GM21723 (cell line): ENCODE results near the gene RFC4.

Source experiments
- ATAC-seq: cut with Tn5 transposase; IDR thresholded peaks from one replicate; pipeline ENCODE4 v1.9.1; 2021; ENCODE audit warnings: mild to moderate bottlenecking, moderate library complexity; ENCODE audit not compliant: unreplicated experiment

Gene RFC4

GRCh38 chr3:186751480-186751879 is 54.8 kb downstream of the RFC4 start:
- ATAC-seq: no peak

- no peak for ATAC-seq
Measured at GRCh38 chr3:186750316-186750715, 56.0 kb downstream of the RFC4 start.

GRCh38 chr3:186746008-186746407 is 60.3 kb downstream of the RFC4 start:
- ATAC-seq: no peak

- no peak for ATAC-seq
Measured at GRCh38 chr3:186743666-186744065, 62.6 kb downstream of the RFC4 start.

- ATAC-seq: no peak
Measured at GRCh38 chr3:186742618-186743380, 63.5 kb downstream of the RFC4 start.
